ENCODE data around the gene PAOX.
"Not testable (repeated sequence)": the region's sequence is repeated elsewhere in the genome, so short reads cannot be mapped to it uniquely, and the experiment has no call there.

PAOX gene

DNA sequence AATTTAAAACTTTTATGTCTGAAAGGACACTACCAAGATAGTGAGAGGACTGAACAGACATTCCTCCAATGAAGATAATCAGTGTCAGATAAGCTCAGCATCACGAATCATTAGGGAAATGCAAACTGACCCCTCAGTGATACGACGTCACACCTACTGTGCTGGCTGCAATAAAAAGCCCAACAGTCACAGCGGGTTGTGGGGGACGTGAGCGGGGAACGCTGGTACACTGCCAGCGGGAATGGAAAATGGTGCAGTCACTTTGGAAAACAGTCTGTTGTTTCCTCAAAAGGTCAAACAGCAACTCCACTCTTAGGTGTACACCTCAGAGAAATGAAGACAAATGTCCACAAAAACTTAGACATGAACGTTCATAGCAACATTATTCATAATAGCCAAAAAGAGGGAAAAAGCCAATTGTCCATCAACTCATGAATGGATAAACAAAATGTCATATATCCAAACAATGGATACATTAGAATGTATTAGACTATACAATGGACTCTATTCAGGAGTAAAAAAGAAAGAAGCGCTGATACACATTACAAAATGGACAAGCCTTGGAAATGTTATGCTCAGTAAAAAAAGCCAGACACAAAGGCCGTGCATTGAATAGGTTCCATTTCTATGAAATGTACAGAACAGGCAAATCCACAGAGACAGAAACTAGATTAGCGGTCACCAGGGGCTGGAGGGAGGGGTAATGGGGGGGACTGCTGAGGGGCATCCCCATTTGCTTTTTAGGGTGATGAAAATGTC lies 3.5 kb upstream of the PAOX start:
- H3K9me3 ChIP-seq (ENCODE audit: insufficient read depth, low read length) = no peaks in the 10 kb centered on the region
- no peak overlapping the region for H2AFZ ChIP-seq (ENCODE audit: low read depth, low read length)
- H3K4me1 ChIP-seq (ENCODE audit: low read length) = peaks cover 23% of the 10 kb centered on the region
- no peaks in the 10 kb centered on the region for H3K27me3 ChIP-seq (ENCODE audit: low read depth, low read length)
- H3K79me2 ChIP-seq (ENCODE audit: low read length) = no peaks in the 10 kb centered on the region
- H3K4me3 ChIP-seq (ENCODE audit: low read length) = no peak overlapping the region
- TF ChIP-seq, protein P1, sequence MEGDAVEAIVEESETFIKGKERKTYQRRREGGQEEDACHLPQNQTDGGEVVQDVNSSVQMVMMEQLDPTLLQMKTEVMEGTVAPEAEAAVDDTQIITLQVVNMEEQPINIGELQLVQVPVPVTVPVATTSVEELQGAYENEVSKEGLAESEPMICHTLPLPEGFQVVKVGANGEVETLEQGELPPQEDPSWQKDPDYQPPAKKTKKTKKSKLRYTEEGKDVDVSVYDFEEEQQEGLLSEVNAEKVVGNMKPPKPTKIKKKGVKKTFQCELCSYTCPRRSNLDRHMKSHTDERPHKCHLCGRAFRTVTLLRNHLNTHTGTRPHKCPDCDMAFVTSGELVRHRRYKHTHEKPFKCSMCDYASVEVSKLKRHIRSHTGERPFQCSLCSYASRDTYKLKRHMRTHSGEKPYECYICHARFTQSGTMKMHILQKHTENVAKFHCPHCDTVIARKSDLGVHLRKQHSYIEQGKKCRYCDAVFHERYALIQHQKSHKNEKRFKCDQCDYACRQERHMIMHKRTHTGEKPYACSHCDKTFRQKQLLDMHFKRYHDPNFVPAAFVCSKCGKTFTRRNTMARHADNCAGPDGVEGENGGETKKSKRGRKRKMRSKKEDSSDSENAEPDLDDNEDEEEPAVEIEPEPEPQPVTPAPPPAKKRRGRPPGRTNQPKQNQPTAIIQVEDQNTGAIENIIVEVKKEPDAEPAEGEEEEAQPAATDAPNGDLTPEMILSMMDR (IDR thresholded peaks at IDR 0.05; ENCODE audit: low read depth, low read length) = no peak
- no peak for TF ChIP-seq EZH2phosphoT487 (IDR thresholded peaks at IDR 0.05; ENCODE audit: low read depth)
- peak overlapping the region; percentile 36; the same call in 1 of the 2 replicates for H3K4me2 ChIP-seq (ENCODE audit: low read length)
- no peaks in the 10 kb centered on the region for H3K36me3 ChIP-seq (replicated peaks; ENCODE audit: low read depth, low read length)
- no peak overlapping the region for H3K27ac ChIP-seq (ENCODE audit: low read length)
- no peak overlapping the region for H3K9ac ChIP-seq (ENCODE audit: low read length)
- no peaks in the 10 kb centered on the region for H4K20me1 ChIP-seq (ENCODE audit: insufficient read depth, low read length)

DNA sequence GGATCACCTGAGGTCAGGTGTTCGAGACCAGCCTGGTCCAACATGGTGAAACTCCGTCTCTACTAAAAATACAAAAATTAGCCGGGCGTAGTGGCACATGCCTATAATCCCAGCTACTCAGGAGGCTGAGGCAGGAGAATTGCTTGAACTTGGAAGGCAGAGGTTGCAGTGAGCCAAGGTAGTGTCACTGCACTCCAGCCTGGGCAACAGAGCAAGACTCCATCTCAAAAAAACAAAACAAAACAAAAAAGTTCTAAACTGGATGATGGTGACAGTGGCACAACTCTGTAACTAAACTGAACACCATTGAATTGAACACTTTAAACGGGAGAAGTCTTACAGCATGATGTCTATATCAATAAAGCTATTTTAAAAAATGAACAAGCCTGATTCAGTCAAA lies 2.9 kb upstream of the PAOX start:
- H3K4me3 ChIP-seq (ENCODE audit: low read length); H3K4me2 ChIP-seq (ENCODE audit: low read length); H2AFZ ChIP-seq (ENCODE audit: low read depth, low read length); H3K27me3 ChIP-seq (ENCODE audit: low read depth, low read length); H4K20me1 ChIP-seq (ENCODE audit: insufficient read depth, low read length); H3K79me2 ChIP-seq (ENCODE audit: low read length); H3K9ac ChIP-seq (ENCODE audit: low read length); H3K27ac ChIP-seq (ENCODE audit: low read length); H3K36me3 ChIP-seq (replicated peaks; ENCODE audit: low read depth, low read length); H3K9me3 ChIP-seq (ENCODE audit: insufficient read depth, low read length): not testable (repeated sequence)
- peaks cover 23% of the 10 kb centered on the region for H3K4me1 ChIP-seq (ENCODE audit: low read length)

DNA sequence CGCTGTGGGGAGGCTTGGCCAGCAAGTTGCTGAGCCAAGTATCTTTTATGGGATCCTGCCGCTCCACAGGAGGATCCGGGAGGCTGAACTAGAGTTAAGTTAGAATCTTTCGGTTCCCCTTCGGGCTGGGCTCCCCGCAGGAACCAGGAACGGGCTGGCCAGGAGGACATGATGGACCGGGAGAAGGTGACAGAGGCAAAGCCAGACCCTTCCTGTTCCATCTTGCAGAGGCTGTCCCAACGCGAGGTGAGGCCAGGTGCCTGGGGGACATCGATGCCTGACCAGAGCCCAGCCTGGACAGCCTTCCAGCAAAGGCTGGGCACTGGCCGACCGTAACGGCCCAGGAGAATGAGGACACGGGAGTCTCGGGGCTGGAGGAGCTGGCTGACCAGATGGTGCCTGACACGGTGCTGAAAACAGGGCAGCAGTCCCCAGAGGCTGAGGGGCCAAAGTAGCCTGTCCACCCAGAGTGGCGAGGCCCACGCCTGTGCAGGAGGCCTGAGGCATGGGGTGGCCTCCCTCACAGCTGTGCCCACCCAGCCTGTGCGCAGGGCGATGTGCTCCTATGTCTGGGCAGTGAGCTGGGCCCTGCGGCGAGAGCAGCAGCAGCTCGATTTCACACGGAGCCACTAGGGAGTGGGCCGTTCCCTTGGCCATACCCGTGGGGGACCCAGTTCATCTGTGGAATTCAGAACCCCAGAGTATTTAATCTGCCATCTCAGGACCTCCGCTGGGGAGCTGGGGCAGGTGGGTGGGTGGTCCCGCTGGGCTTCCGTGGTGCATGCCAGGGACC lies 1.8 kb upstream of the PAOX start:
- H3K27me3 ChIP-seq (ENCODE audit: low read depth, low read length) = no peaks in the 10 kb centered on the region

DNA sequence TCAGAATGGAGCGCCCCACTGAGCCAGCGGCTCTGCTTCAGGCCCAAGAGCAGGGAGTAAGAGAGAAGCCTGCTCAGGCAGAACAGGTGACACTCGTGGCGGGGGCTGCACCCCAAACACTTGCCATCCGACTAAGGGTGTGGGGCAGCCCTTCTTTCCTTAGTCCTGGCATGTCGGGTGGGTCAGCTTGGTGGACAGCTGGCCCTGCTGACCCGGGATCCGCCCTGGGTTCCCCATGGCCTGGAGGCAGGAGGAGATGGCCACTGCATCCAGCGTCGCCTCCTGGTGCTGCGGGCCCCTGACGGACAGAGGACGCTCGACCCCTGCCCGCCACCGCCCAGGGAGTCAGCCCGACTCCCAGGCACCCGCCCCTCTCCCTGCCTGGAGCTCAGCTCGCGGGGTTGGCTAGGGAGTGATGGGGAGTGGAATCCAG lies 1.2 kb upstream of the PAOX start:
- Histone ChIP-seq H3K79me2 (ENCODE audit: low read length) (no peaks in the 10 kb centered on the region), H3K27ac (ENCODE audit: low read length) (no peak overlapping the region), H3K4me1 (ENCODE audit: low read length) (peaks cover 23% of the 10 kb centered on the region), H3K27me3 (ENCODE audit: low read depth, low read length) (no peaks in the 10 kb centered on the region), H3K4me2 (ENCODE audit: low read length) (peak overlapping the region; percentile 78), H4K20me1 (ENCODE audit: insufficient read depth, low read length) (no peaks in the 10 kb centered on the region), H2AFZ (ENCODE audit: low read depth, low read length) (no peak overlapping the region; the same call in 1 of the 2 replicates), H3K4me3 (ENCODE audit: low read length) (peak overlapping the region; percentile 81), H3K9ac (ENCODE audit: low read length) (peak overlapping the region; percentile 61), H3K36me3 (replicated peaks; ENCODE audit: low read depth, low read length) (no peaks in the 10 kb centered on the region), H3K9me3 (ENCODE audit: insufficient read depth, low read length) (no peaks in the 10 kb centered on the region)
- TF ChIP-seq, protein P1 (IDR thresholded peaks at IDR 0.05; ENCODE audit: low read depth, low read length) = no peak
- no peak for TF ChIP-seq EZH2phosphoT487 (IDR thresholded peaks at IDR 0.05; ENCODE audit: low read depth)

More for the DNA sequence above, 1.8 kb upstream of the PAOX start:
- no peak for TF ChIP-seq EZH2phosphoT487 (IDR thresholded peaks at IDR 0.05; ENCODE audit: low read depth)
- TF ChIP-seq, protein P1 (IDR thresholded peaks at IDR 0.05; ENCODE audit: low read depth, low read length) = no peak
- no peak overlapping the region for H3K4me3 ChIP-seq (ENCODE audit: low read length)
- H3K36me3 ChIP-seq (replicated peaks; ENCODE audit: low read depth, low read length) = no peaks in the 10 kb centered on the region
- no peaks in the 10 kb centered on the region for H3K9me3 ChIP-seq (ENCODE audit: insufficient read depth, low read length)
- H3K9ac ChIP-seq (ENCODE audit: low read length) = no peak overlapping the region
- no peak overlapping the region for H2AFZ ChIP-seq (ENCODE audit: low read depth, low read length)
- no peak overlapping the region for H3K27ac ChIP-seq (ENCODE audit: low read length)
- H4K20me1 ChIP-seq (ENCODE audit: insufficient read depth, low read length) = no peaks in the 10 kb centered on the region
- H3K4me2 ChIP-seq (ENCODE audit: low read length) = no peak overlapping the region
- peaks cover 23% of the 10 kb centered on the region for H3K4me1 ChIP-seq (ENCODE audit: low read length)
- H3K79me2 ChIP-seq (ENCODE audit: low read length) = no peaks in the 10 kb centered on the region

All from OCI-LY3 (cell line).